Liver (tissue), 3 donors: Measurements from ENCODE around the gene NDFIP2.

Experiments
- JUND ChIP-seq, 2 donors: IDR thresholded peaks; 2 replicates each; pipeline ENCODE4 v1.6.1; 2016; ENCODE audit warnings: antibody characterized with exemption in 2 of 2
- TAF1 ChIP-seq: conservative IDR thresholded peaks from 2 replicates; pipeline ENCODE4 v1.6.1; 2016; ENCODE audit warnings: antibody characterized with exemption, mild to moderate bottlenecking
- TF ChIP-seq, protein P1 (sequence below): fragments of 150-350 bp; IDR thresholded peaks from 2 replicates; pipeline ENCODE4 v1.5.1; 2017; ENCODE audit warnings: improper control_type of control experiment, low read depth, low read length; ENCODE audit not compliant: missing input control
- TF ChIP-seq, protein P2 (sequence below): IDR thresholded peaks from 2 replicates; pipeline ENCODE4 v1.6.1; 2016; ENCODE audit warnings: antibody characterized with exemption
- TF ChIP-seq, protein P3 (sequence below): IDR thresholded peaks from 2 replicates; pipeline ENCODE4 v1.6.1; 2016; ENCODE audit warnings: antibody characterized with exemption
- TF ChIP-seq, protein P4 (sequence below): IDR thresholded peaks from 2 replicates; pipeline ENCODE4 v1.6.1; 2016; ENCODE audit warnings: antibody characterized with exemption, mild to moderate bottlenecking
- donor health status: healthy.
- donor health status: healthy.

DNA sequence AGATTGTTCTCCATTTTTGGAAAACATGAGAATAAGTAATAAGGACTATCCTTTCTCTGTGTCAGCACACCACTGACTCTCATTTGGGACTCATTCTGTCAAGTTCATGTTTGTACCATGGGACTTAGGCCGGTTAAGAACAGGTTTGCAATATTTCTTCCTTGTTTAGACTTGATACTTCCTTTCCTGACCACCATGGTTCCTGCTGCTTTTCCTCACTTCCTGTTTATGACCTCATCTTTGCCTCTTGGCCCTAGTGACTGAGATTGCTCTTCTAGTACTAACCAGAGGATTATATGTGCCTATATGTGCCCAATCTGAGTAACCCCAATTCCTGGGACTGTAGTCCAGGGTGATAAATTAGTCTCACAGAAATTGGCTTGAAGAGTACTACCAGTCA, 32.5 kb upstream of the NDFIP2 start:
- TF ChIP-seq, protein P1, sequence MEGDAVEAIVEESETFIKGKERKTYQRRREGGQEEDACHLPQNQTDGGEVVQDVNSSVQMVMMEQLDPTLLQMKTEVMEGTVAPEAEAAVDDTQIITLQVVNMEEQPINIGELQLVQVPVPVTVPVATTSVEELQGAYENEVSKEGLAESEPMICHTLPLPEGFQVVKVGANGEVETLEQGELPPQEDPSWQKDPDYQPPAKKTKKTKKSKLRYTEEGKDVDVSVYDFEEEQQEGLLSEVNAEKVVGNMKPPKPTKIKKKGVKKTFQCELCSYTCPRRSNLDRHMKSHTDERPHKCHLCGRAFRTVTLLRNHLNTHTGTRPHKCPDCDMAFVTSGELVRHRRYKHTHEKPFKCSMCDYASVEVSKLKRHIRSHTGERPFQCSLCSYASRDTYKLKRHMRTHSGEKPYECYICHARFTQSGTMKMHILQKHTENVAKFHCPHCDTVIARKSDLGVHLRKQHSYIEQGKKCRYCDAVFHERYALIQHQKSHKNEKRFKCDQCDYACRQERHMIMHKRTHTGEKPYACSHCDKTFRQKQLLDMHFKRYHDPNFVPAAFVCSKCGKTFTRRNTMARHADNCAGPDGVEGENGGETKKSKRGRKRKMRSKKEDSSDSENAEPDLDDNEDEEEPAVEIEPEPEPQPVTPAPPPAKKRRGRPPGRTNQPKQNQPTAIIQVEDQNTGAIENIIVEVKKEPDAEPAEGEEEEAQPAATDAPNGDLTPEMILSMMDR: no peak
- TF ChIP-seq, protein P2, sequence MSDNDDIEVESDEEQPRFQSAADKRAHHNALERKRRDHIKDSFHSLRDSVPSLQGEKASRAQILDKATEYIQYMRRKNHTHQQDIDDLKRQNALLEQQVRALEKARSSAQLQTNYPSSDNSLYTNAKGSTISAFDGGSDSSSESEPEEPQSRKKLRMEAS: no peak
- TF ChIP-seq TAF1 (no peak), JUND (IDR thresholded peaks at IDR 0.05) (no peak)
- TF ChIP-seq, protein P3, sequence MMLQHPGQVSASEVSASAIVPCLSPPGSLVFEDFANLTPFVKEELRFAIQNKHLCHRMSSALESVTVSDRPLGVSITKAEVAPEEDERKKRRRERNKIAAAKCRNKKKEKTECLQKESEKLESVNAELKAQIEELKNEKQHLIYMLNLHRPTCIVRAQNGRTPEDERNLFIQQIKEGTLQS: no peak
- TF ChIP-seq, protein P4, sequence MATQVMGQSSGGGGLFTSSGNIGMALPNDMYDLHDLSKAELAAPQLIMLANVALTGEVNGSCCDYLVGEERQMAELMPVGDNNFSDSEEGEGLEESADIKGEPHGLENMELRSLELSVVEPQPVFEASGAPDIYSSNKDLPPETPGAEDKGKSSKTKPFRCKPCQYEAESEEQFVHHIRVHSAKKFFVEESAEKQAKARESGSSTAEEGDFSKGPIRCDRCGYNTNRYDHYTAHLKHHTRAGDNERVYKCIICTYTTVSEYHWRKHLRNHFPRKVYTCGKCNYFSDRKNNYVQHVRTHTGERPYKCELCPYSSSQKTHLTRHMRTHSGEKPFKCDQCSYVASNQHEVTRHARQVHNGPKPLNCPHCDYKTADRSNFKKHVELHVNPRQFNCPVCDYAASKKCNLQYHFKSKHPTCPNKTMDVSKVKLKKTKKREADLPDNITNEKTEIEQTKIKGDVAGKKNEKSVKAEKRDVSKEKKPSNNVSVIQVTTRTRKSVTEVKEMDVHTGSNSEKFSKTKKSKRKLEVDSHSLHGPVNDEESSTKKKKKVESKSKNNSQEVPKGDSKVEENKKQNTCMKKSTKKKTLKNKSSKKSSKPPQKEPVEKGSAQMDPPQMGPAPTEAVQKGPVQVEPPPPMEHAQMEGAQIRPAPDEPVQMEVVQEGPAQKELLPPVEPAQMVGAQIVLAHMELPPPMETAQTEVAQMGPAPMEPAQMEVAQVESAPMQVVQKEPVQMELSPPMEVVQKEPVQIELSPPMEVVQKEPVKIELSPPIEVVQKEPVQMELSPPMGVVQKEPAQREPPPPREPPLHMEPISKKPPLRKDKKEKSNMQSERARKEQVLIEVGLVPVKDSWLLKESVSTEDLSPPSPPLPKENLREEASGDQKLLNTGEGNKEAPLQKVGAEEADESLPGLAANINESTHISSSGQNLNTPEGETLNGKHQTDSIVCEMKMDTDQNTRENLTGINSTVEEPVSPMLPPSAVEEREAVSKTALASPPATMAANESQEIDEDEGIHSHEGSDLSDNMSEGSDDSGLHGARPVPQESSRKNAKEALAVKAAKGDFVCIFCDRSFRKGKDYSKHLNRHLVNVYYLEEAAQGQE: no peak
